B cell (primary cell): ENCODE data around the gene NBEAL2. TPM values are rescaled to one million over a fixed set of nuclear protein-coding genes. Genes with fewer than 3 reads are reported as not detected.
A peak's percentile ranks its signal among the peaks of the same experiment; 100 is the strongest.

Source experiments
- ATAC-seq: fragments of 200-7000 bp; cut with Tn5 transposase; one replicate; pipeline ENCODE4 v1.10.0; 2021; ENCODE audit warnings: low read depth, mild to moderate bottlenecking, moderate number of reproducible peaks, moderate library complexity
- CTCF ChIA-PET: fragments of 350-600 bp; sonication (Branson Sonifier 250); formaldehyde crosslinking; loops from one replicate; lab custom pipeline; 2021; ENCODE audit warnings: antibody characterized with exemption, inconsistent platforms; lab: Charles Lee
- POLR2A ChIA-PET: fragments of 350-600 bp; sonication (Branson Sonifier 250); formaldehyde crosslinking; loops from one replicate; lab custom pipeline; 2021; ENCODE audit warnings: antibody characterized with exemption; lab: Charles Lee
- DNase-seq: peaks from one replicate; pipeline ENCODE4 v3.0.0; 2013
- H2AFZ ChIP-seq: 2 replicates; pipeline ENCODE4 v1.6.1; 2012; ENCODE audit warnings: mild to moderate bottlenecking, low read depth, low read length; ENCODE audit not compliant: insufficient read depth, poor library complexity, severe bottlenecking
- H3K27ac ChIP-seq, 2 donors: 1 replicate in 1 of 2; 2 replicates in 1 of 2; pipeline ENCODE4 v1.5.1; 2012 to 2013; ENCODE audit warnings: low read length in 2 of 2, mild to moderate bottlenecking in 2 of 2, moderate library complexity in 1 of 2
- H3K27me3 ChIP-seq, 4 experiments: fragments of 200-600 bp in 1 of 4; sonication (generic) in 1 of 4; replicated peaks in 1 of 4; 1 replicate in 2 of 4; 2 replicates in 2 of 4; pipeline versions ENCODE4 v1.6.1 to v1.7.0; 2013 to 2016; ENCODE audit warnings: low read length in 3 of 4, mild to moderate bottlenecking in 2 of 4, mixed read lengths in 1 of 4, moderate library complexity in 1 of 4; ENCODE audit not compliant: insufficient read depth in 4 of 4, control insufficient read depth in 3 of 4; ENCODE audit errors: control extremely low read depth in 1 of 4
- H3K36me3 ChIP-seq, 2 experiments: replicated peaks in 1 of 2; 1 replicate in 1 of 2; 2 replicates in 1 of 2; pipeline versions ENCODE4 v1.6.1 to v1.7.1; 2013; ENCODE audit warnings: low read length in 1 of 2; ENCODE audit not compliant: insufficient read depth in 2 of 2, control insufficient read depth in 1 of 2; ENCODE audit errors: control extremely low read depth in 1 of 2, extremely low read depth in 1 of 2
- H3K4me1 ChIP-seq, 2 donors: fragments of 200-600 bp in 1 of 2; sonication (generic) in 1 of 2; 1 replicate in 1 of 2; 2 replicates in 1 of 2; pipeline versions ENCODE4 v1.5.1 to v1.6.1; 2013 to 2017; ENCODE audit warnings: low read length in 2 of 2; ENCODE audit not compliant: control insufficient read depth in 2 of 2, insufficient read depth in 2 of 2
- H3K4me2 ChIP-seq: replicated peaks from 2 replicates; pipeline ENCODE3; 2012; ENCODE audit warnings: mild to moderate bottlenecking, low read depth, low read length; ENCODE audit not compliant: poor library complexity, severe bottlenecking
- H3K4me3 ChIP-seq, 5 experiments: fragments of 200-600 bp in 1 of 5; sonication (generic) in 1 of 5; 1 replicate in 3 of 5; 2 replicates in 2 of 5; pipeline versions ENCODE4 v1.5.1 to v1.7.0; 2011 to 2016; ENCODE audit warnings: low read length in 4 of 5, mild to moderate bottlenecking in 4 of 5, low read depth in 2 of 5, control low read depth in 1 of 5, moderate library complexity in 1 of 5; ENCODE audit not compliant: insufficient read depth in 1 of 5; ENCODE audit errors: control extremely low read depth in 1 of 5, extremely low read depth in 1 of 5
- H3K79me2 ChIP-seq: fragments of 200-600 bp; sonication (generic); one replicate; pipeline ENCODE4 v1.6.0; 2016; ENCODE audit warnings: low read length; ENCODE audit not compliant: control insufficient read depth, insufficient read depth
- H3K9ac ChIP-seq: fragments of 200-600 bp; sonication (generic); 2 replicates; pipeline ENCODE4 v1.6.1; 2017; ENCODE audit warnings: mild to moderate bottlenecking, low read length, moderate library complexity
- H3K9me3 ChIP-seq, 3 donors: one replicate each; pipeline versions ENCODE4 v1.6.1 to v1.7.1; 2013; ENCODE audit warnings: low read length in 2 of 3; ENCODE audit not compliant: control insufficient read depth in 2 of 3, insufficient read depth in 1 of 3; ENCODE audit errors: control extremely low read depth in 1 of 3
- H4K20me1 ChIP-seq: 2 replicates; pipeline ENCODE4 v1.6.0; 2012; ENCODE audit warnings: mild to moderate bottlenecking, low read length; ENCODE audit not compliant: insufficient read depth, control insufficient read depth, poor library complexity, severe bottlenecking
- H3K27ac Mint-ChIP-seq: one replicate; pipeline ENCODE4 v1.8.0; 2021; ENCODE audit warnings: mixed read lengths
- H3K27me3 Mint-ChIP-seq: one replicate; pipeline ENCODE4 v1.8.0; 2021; ENCODE audit warnings: mixed read lengths
- H3K4me1 Mint-ChIP-seq: one replicate; pipeline ENCODE4 v1.8.0; 2021; ENCODE audit warnings: mixed read lengths
- H3K4me3 Mint-ChIP-seq: one replicate; pipeline ENCODE4 v1.8.0; 2021; ENCODE audit warnings: mixed read lengths
- H3K9me3 Mint-ChIP-seq: one replicate; pipeline ENCODE4 v1.8.0; 2022; ENCODE audit warnings: mixed read lengths; ENCODE audit not compliant: insufficient read depth
- CTCF ChIP-seq: fragments of 200-600 bp; IDR thresholded peaks from one replicate; pipeline ENCODE4 v1.8.0; 2022; ENCODE audit warnings: antibody characterized with exemption, mild to moderate bottlenecking
- EZH2 ChIP-seq: IDR thresholded peaks from 2 replicates; pipeline ENCODE4 v1.6.1; 2012; ENCODE audit warnings: borderline replicate concordance, low read depth, mild to moderate bottlenecking, moderate library complexity, low read length; ENCODE audit not compliant: insufficient read depth, poor library complexity, severe bottlenecking
- WGBS: methylation state at CpG from one replicate; pipeline ENCODE4 v1.1.5; 2013; ENCODE audit warnings: missing lambda C conversion rate; ENCODE audit not compliant: insufficient coverage; 5-methylcytosine and 5-hydroxymethylcytosine counted together
- intact Hi-C: fragments of 100-400 bp; cut with micrococcal nuclease; formaldehyde crosslinking; loops from one replicate; pipeline ENCODE4 v1.10.0; 2022
- polyA plus RNA-seq: library from polyadenylated mRNA; depleted of rRNA; stranded (reverse); fragments of >200 nt; gene quantifications from 2 replicates; pipeline ENCODE4 v1.2.3, GENCODE V29; 2012
- total RNA-seq, 2 donors: library from RNA; stranded (reverse); fragments of 120-200 nt in 1 of 2; gene quantifications; 1 replicate in 1 of 2; 2 replicates in 1 of 2; pipeline versions ENCODE4 v1.2.3 to v1.2.4, GENCODE V29; 2013 to 2022

The NBEAL2 gene
- total and polyA plus RNA-seq, 2 donors (not counting 1 experiment from before 2014, with no cell fraction given) = 63.8 to 155 TPM

GRCh38 chr3:46950650-46951241 is 28.7 kb upstream of the NBEAL2 start:
- Mint-ChIP-seq H3K9me3 (no peaks in the 10 kb centered on the region), H3K4me1 (peaks cover 90% of the 10 kb centered on the region), H3K4me3 (no peak overlapping the region), H3K27ac (peak overlapping the region; percentile 23), H3K27me3 (no peaks in the 10 kb centered on the region)
- H3K79me2 ChIP-seq = peaks cover 97% of the 10 kb centered on the region
- H3K4me1 ChIP-seq = peaks cover 80 to 95% of the 10 kb centered on the region in 2 donors
- no peak for DNase-seq
- intact Hi-C loops = no loop called here
- 93% methylated on average over 3 of the region's 7 CpGs for WGBS
- no peak overlapping the region for H3K4me3 ChIP-seq
- ATAC-seq = no peak
- peaks cover 0 to 27% of the 10 kb centered on the region in 2 experiments for H3K36me3 ChIP-seq
- POLR2A ChIA-PET = interaction anchor here (0.7 kb wide), 1 partner anchor 26 kb away, joined by 3 read pairs; no protein-coding TSS in a partner anchor
- H3K9me3 ChIP-seq = no peaks in the 10 kb centered on the region
- TF ChIP-seq EZH2 (no peak), CTCF (no peak)
- CTCF ChIA-PET = interaction anchor here (1.3 kb wide), 1 partner anchor 20 kb away, joined by 3 read pairs; no protein-coding TSS in a partner anchor
- peaks cover 94% of the 10 kb centered on the region for H4K20me1 ChIP-seq
- H3K9ac ChIP-seq = no peak overlapping the region
- no peaks in the 10 kb centered on the region for H3K27me3 ChIP-seq
- no peak overlapping the region for H3K4me2 ChIP-seq
- no peak overlapping the region for H2AFZ ChIP-seq
- no peak overlapping the region for H3K27ac ChIP-seq

GRCh38 chr3:46952813-46953212 is 26.7 kb upstream of the NBEAL2 start:
- H4K20me1 ChIP-seq = peaks cover 94% of the 10 kb centered on the region
- WGBS = 100% methylated on average over 1 of the region's 2 CpGs
- peak overlapping the region; percentile 64 for H3K4me3 Mint-ChIP-seq
- ATAC-seq (no peak), DNase-seq (no peak)
- CTCF ChIA-PET = interaction anchor here (0.9 to 2.3 kb wide), 5 partner anchors 13 to 64 kb away, joined by 3 to 12 read pairs (median 4); no protein-coding TSS in a partner anchor
- peaks cover 0 to 12% of the 10 kb centered on the region in 2 experiments for H3K36me3 ChIP-seq
- TF ChIP-seq EZH2 (no peak), CTCF (no peak)
- peak overlapping the region; percentile 80 for H3K27ac Mint-ChIP-seq
- H3K9me3 ChIP-seq = no peaks in the 10 kb centered on the region
- no peaks in the 10 kb centered on the region for H3K27me3 Mint-ChIP-seq
- POLR2A ChIA-PET = interaction anchor here (1.2 kb wide), 1 partner anchor 27 kb away, joined by 6 read pairs; the partner anchor contains the start of gene NBEAL2
- H2AFZ ChIP-seq = no peak overlapping the region
- intact Hi-C loops = loop anchor here (1.0 to 2.0 kb wide), 2 partner anchors 21 to 22 kb away; no protein-coding TSS in a partner anchor
- peak overlapping the region; percentile 27 for H3K9ac ChIP-seq
- H3K4me1 Mint-ChIP-seq = peaks cover 88% of the 10 kb centered on the region
- H3K4me2 ChIP-seq = peak overlapping the region; percentile 66
- H3K4me1 ChIP-seq = peaks cover 81 to 94% of the 10 kb centered on the region in 2 donors
- no peaks in the 10 kb centered on the region for H3K9me3 Mint-ChIP-seq
- no peak overlapping the region for H3K4me3 ChIP-seq
- H3K79me2 ChIP-seq = peaks cover 97% of the 10 kb centered on the region
- no peaks in the 10 kb centered on the region for H3K27me3 ChIP-seq
- H3K27ac ChIP-seq = peak overlapping the region; percentile 66 to 83
